ENCODE results near the gene SNX18. TPM values are rescaled to one million over a fixed set of nuclear protein-coding genes. Genes with fewer than 3 reads are reported as not detected.

SNX18 gene
- polyA plus RNA-seq, 1 donor from 2014 or later: 7.9 TPM

GRCh38 chr5:54524082-54524481, 6.5 kb downstream of the SNX18 start:
- Histone ChIP-seq H3K36me3 (ENCODE audit: insufficient read depth, low read length) (no peaks in the 10 kb centered on the region), H3K9ac (ENCODE audit: low read length) (no peak overlapping the region), H3K4me3 (ENCODE audit: low read length) (no peak overlapping the region), H3K27ac (ENCODE audit: low read length) (no peak overlapping the region), H3K27me3 (ENCODE audit: insufficient read depth, low read depth, low read length) (no peaks in the 10 kb centered on the region), H3K79me2 (replicated peaks; ENCODE audit: insufficient read depth, low read length) (peaks cover 96% of the 10 kb centered on the region), H3K9me3 (ENCODE audit: low read length) (no peaks in the 10 kb centered on the region), H2AFZ (ENCODE audit: low read depth, low read length) (no peak overlapping the region), H3F3A (ENCODE audit: insufficient read depth, low read length, poor library complexity, severe bottlenecking) (no peaks in the 10 kb centered on the region), H3K4me2 (ENCODE audit: low read length) (no peak overlapping the region), H4K20me1 (ENCODE audit: insufficient read depth) (no peaks in the 10 kb centered on the region), H3K9me2 (ENCODE audit: insufficient read depth, low read length) (no peaks in the 10 kb centered on the region)
- TF ChIP-seq EP300 (conservative IDR thresholded peaks at IDR 0.05; ENCODE audit: poor library complexity, severe bottlenecking) (no peak), POLR2AphosphoS5 (IDR thresholded peaks at IDR 0.05) (no peak), MXI1 (conservative IDR thresholded peaks at IDR 0.05; ENCODE audit: poor library complexity, severe bottlenecking) (no peak), TAF1 (IDR thresholded peaks at IDR 0.05; ENCODE audit: low read depth) (no peak), SMC3 (conservative IDR thresholded peaks at IDR 0.05; ENCODE audit: poor library complexity) (no peak), EZH2 (IDR thresholded peaks at IDR 0.05; ENCODE audit: borderline replicate concordance, insufficient read depth, low read length, poor library complexity, severe bottlenecking) (no peak), CTCF (IDR thresholded peaks at IDR 0.05; ENCODE audit: poor library complexity, severe bottlenecking) (no peak), RAD21 (conservative IDR thresholded peaks at IDR 0.05) (no peak)
- TF ChIP-seq, protein P1, sequence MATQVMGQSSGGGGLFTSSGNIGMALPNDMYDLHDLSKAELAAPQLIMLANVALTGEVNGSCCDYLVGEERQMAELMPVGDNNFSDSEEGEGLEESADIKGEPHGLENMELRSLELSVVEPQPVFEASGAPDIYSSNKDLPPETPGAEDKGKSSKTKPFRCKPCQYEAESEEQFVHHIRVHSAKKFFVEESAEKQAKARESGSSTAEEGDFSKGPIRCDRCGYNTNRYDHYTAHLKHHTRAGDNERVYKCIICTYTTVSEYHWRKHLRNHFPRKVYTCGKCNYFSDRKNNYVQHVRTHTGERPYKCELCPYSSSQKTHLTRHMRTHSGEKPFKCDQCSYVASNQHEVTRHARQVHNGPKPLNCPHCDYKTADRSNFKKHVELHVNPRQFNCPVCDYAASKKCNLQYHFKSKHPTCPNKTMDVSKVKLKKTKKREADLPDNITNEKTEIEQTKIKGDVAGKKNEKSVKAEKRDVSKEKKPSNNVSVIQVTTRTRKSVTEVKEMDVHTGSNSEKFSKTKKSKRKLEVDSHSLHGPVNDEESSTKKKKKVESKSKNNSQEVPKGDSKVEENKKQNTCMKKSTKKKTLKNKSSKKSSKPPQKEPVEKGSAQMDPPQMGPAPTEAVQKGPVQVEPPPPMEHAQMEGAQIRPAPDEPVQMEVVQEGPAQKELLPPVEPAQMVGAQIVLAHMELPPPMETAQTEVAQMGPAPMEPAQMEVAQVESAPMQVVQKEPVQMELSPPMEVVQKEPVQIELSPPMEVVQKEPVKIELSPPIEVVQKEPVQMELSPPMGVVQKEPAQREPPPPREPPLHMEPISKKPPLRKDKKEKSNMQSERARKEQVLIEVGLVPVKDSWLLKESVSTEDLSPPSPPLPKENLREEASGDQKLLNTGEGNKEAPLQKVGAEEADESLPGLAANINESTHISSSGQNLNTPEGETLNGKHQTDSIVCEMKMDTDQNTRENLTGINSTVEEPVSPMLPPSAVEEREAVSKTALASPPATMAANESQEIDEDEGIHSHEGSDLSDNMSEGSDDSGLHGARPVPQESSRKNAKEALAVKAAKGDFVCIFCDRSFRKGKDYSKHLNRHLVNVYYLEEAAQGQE (IDR thresholded peaks at IDR 0.05; ENCODE audit: borderline replicate concordance): no peak

- Histone ChIP-seq H3K36me3 (ENCODE audit: insufficient read depth, low read length) (no peaks in the 10 kb centered on the region), H3K27me3 (ENCODE audit: insufficient read depth, low read depth, low read length) (no peaks in the 10 kb centered on the region), H3K4me2 (ENCODE audit: low read length) (no peak overlapping the region), H3K27ac (ENCODE audit: low read length) (no peak overlapping the region), H3K9me2 (ENCODE audit: insufficient read depth, low read length) (no peaks in the 10 kb centered on the region), H3K9ac (ENCODE audit: low read length) (no peak overlapping the region), H2AFZ (ENCODE audit: low read depth, low read length) (no peak overlapping the region), H3K4me3 (ENCODE audit: low read length) (no peak overlapping the region), H3F3A (ENCODE audit: insufficient read depth, low read length, poor library complexity, severe bottlenecking) (no peaks in the 10 kb centered on the region), H3K9me3 (ENCODE audit: low read length) (no peaks in the 10 kb centered on the region), H3K79me2 (replicated peaks; ENCODE audit: insufficient read depth, low read length) (peaks cover 95% of the 10 kb centered on the region), H4K20me1 (ENCODE audit: insufficient read depth) (no peaks in the 10 kb centered on the region)
- TF ChIP-seq EZH2 (IDR thresholded peaks at IDR 0.05; ENCODE audit: borderline replicate concordance, insufficient read depth, low read length, poor library complexity, severe bottlenecking): no peak
- no peak for TF ChIP-seq EP300 (conservative IDR thresholded peaks at IDR 0.05; ENCODE audit: poor library complexity, severe bottlenecking)
Observed at GRCh38 chr5:54524704-54525103, 7.1 kb downstream of the SNX18 start.

- Histone ChIP-seq H3F3A (ENCODE audit: insufficient read depth, low read length, poor library complexity, severe bottlenecking) (no peaks in the 10 kb centered on the region), H3K27ac (ENCODE audit: low read length) (no peak overlapping the region), H3K27me3 (ENCODE audit: insufficient read depth, low read depth, low read length) (no peaks in the 10 kb centered on the region), H3K9me2 (ENCODE audit: insufficient read depth, low read length) (no peaks in the 10 kb centered on the region), H3K36me3 (ENCODE audit: insufficient read depth, low read length) (no peaks in the 10 kb centered on the region), H3K4me2 (ENCODE audit: low read length) (no peak overlapping the region), H4K20me1 (ENCODE audit: insufficient read depth) (no peaks in the 10 kb centered on the region), H3K9ac (ENCODE audit: low read length) (no peak overlapping the region), H2AFZ (ENCODE audit: low read depth, low read length) (no peak overlapping the region), H3K9me3 (ENCODE audit: low read length) (no peaks in the 10 kb centered on the region), H3K79me2 (replicated peaks; ENCODE audit: insufficient read depth, low read length) (peaks cover 95% of the 10 kb centered on the region), H3K4me3 (ENCODE audit: low read length) (no peak overlapping the region)
- TF ChIP-seq MXI1 (conservative IDR thresholded peaks at IDR 0.05; ENCODE audit: poor library complexity, severe bottlenecking): no peak
- TF ChIP-seq EP300 (conservative IDR thresholded peaks at IDR 0.05; ENCODE audit: poor library complexity, severe bottlenecking): no peak
- TF ChIP-seq SMC3 (conservative IDR thresholded peaks at IDR 0.05; ENCODE audit: poor library complexity): no peak
- TF ChIP-seq RAD21 (conservative IDR thresholded peaks at IDR 0.05): no peak
- TF ChIP-seq POLR2AphosphoS5 (IDR thresholded peaks at IDR 0.05): no peak
- TF ChIP-seq, protein P1 (IDR thresholded peaks at IDR 0.05; ENCODE audit: borderline replicate concordance): no peak
- no peak for TF ChIP-seq CTCF (IDR thresholded peaks at IDR 0.05; ENCODE audit: poor library complexity, severe bottlenecking)
- no peak for TF ChIP-seq EZH2 (IDR thresholded peaks at IDR 0.05; ENCODE audit: borderline replicate concordance, insufficient read depth, low read length, poor library complexity, severe bottlenecking)
- no peak for TF ChIP-seq TAF1 (IDR thresholded peaks at IDR 0.05; ENCODE audit: low read depth)
Observed at GRCh38 chr5:54525261-54525660, 7.7 kb downstream of the SNX18 start.
